ENCODE data around the gene PPFIA3.
A peak's percentile ranks its signal among the peaks of the same experiment; 100 is the strongest.
"Not testable (repeated sequence)": the region's sequence is repeated elsewhere in the genome, so short reads cannot be mapped to it uniquely, and the experiment has no call there.

PPFIA3 gene

GRCh38 chr19:49119411-49120324 lies at the start of gene PPFIA3:
TSS of gene PPFIA3 (plus strand) at chr19:49119544. CDS start at chr19:49127874, 8,330 bp downstream.
- no peak for DNase-seq

- no peak for DNase-seq
These were observed 48.9 kb upstream of the PPFIA3 start for GRCh38 chr19:49070416-49070815.

GRCh38 chr19:49071860-49072547 lies 47.3 kb upstream of the PPFIA3 start:
- DNase-seq = no peak

- DNase-seq = no peak
These were observed 45.6 kb upstream of the PPFIA3 start for GRCh38 chr19:49073514-49074378.

- DNase-seq = not testable (repeated sequence)
These were observed 44.5 kb upstream of the PPFIA3 start for GRCh38 chr19:49074869-49075268.

- DNase-seq = no peak
These were observed 39.0 kb upstream of the PPFIA3 start for GRCh38 chr19:49080392-49080791.

GRCh38 chr19:49081273-49081672 lies 38.1 kb upstream of the PPFIA3 start:
- DNase-seq = no peak

- DNase-seq = no peak
These were observed 34.9 kb upstream of the PPFIA3 start for GRCh38 chr19:49084206-49085019.

GRCh38 chr19:49085020-49085867 lies 34.1 kb upstream of the PPFIA3 start, which contains the start of gene SNRNP70:
TSS of gene SNRNP70 (plus strand) at chr19:49085451. CDS start at chr19:49086415, 964 bp downstream.
- DNase-seq = peak; percentile 96

- DNase-seq = no peak
These were observed 33.5 kb upstream of the PPFIA3 start for GRCh38 chr19:49085868-49086232.

- DNase-seq = no peak
These were observed 33.0 kb upstream of the PPFIA3 start for GRCh38 chr19:49086296-49086695.

- no peak for DNase-seq
These were observed 27.8 kb upstream of the PPFIA3 start for GRCh38 chr19:49091391-49092038.

- DNase-seq = no peak
These were observed 26.7 kb upstream of the PPFIA3 start for GRCh38 chr19:49092686-49093085.

GRCh38 chr19:49094505-49095482 lies 24.6 kb upstream of the PPFIA3 start:
- DNase-seq = no peak

- peak; percentile 57 for DNase-seq
These were observed 21.7 kb upstream of the PPFIA3 start for GRCh38 chr19:49097453-49098288.

- no peak for DNase-seq
These were observed 20.5 kb upstream of the PPFIA3 start for GRCh38 chr19:49098795-49099194.

GRCh38 chr19:49101160-49101559 lies 18.2 kb upstream of the PPFIA3 start:
- DNase-seq = no peak

- DNase-seq = no peak
These were observed 17.0 kb upstream of the PPFIA3 start for GRCh38 chr19:49102303-49102702.
